Tongue (tissue), 2 donors: ENCODE data around the gene THSD4. TPM values are rescaled to one million over a fixed set of nuclear protein-coding genes. Genes with fewer than 3 reads are reported as not detected.

Source experiments
- DNase-seq: peaks from one replicate; pipeline ENCODE4 v3.0.0-alpha.2; 2015
- total RNA-seq: library from RNA; depleted of rRNA; stranded (reverse); fragments of >200 nt; gene quantifications from one replicate; pipeline ENCODE4 v1.2.3, GENCODE V29; 2014

THSD4 gene
- total RNA-seq, 1 donor from 2014 or later: 43.2 TPM

DNA sequence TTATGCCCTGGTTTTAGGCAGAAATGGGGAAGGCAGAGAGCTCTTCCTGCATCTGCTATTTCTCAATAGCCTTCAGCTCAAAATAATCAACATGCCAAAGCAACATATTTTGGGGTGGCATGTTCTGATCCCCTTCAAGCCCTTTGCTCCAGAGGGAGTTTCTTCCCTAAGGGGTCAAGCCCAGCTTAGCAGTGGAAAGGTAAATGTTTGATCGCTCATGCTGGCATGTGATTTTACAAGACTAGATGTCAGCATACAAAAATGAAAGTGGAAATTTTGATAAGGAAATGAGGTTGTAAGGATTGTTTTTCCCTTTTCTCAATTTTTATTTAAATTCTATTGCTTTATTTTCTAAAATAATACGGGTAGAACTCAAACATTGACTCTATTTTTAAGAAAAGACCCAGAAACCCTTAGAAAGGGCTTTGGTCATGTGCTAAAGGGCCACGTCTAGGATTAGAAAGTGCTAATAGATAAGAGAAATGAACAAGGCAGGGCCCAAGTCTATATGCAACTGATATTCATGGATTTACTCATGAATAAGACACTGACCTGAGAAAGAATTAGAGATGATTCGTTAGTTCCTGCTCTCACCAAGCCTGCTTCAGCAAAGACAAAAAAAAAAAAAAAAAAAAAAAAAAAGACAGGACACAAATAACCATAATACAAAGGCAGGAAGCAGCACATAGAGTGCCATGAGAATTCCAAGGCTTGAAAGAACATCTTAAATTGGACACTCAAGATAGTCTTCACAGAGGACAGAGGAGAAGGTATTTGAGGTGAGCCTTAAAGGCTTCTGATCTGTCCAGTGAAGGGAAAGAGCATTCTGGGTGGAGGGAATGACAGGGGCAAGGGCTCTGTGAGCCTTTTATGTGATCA, 640.1 kb downstream of the THSD4 start:
- no peak for DNase-seq

DNA sequence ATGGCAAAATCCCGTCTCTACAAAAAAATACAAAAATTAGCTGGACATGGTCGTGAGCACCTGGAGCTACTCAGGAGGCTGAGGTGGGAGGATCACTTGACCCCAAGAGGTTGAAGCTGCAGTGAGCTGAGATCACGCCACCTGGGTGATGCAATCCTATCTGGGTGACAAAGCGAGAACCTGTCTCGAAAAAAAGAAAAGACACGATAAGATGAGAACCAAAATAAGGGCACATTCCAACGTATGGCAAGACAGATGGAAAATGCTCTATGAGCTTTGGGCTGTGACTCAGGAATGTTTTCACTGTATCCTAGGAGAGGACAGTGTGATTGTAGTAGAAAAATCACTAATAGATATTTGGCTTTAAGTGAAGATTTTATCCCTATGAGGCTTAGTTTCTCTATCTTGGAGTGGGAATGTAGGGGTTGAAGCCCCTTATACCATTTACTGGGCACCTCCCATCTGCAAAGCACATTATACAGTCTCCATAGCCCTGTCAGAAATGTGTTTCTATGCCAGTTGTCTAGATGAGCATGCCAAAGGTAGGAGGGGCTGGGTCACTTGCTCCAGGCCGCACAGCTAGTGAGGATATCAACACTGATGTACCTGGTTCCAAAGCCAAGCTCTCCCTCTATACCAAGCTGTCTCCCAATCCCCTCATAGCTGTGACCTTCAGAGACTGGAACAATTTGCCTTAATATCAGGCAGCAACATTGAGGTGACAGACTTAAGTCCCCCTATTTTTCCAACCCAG, 641.5 kb downstream of the THSD4 start:
- DNase-seq: no peak

DNA sequence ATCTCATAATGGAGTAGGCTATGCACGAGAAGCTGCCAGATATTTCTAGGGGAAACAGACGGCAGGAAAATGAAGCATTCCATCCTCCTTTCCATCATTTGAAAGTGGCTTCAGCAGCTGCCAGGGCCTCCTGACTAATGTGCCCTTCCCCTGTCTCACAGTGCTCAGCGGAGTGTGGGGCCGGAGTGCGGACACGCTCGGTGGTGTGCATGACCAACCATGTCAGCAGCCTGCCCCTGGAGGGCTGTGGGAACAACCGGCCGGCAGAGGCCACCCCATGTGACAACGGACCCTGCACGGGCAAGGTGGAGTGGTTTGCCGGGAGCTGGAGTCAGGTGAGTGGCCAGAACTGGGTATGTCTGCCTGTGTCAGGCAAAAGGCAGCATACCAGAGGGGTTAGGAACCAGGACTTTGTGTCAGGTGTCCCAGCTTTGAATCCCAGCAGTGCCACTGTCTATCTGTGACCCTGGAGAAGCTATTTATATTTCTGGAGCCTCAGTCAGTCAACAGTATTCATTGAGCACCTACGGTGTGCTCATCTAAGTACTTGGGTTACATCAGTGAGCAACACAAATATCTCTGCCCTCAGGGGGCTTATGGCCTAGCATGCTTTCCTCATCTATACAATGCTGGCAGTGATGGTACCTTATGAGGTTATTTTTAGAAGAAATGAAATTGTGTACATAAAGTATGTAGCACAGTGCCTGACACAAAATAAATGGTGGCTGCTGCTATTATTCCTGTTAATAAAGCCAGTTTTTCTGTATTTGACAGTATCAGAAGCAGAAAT, 642.7 kb downstream of the THSD4 start:
- no peak for DNase-seq

DNA sequence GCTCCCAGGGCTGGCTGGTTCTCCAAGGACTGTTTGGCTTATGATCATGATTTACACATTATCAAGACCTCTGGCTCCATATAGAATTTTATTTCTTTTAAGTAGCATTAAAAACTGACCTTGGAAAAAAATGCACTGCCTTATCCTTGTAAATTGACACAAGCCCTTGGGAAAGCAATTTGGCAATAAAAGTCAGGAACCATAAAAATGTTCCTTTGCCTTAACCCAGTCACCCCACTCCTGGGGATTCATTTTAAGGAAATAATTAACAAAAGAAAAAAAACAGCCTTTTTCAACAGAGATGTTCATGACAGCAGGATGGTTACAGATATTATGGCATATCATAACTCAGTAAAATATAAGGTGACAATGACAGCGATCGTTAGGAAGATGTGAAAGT, 643.4 kb downstream of the THSD4 start:
- DNase-seq: no peak

- DNase-seq: no peak
Observed at GRCh38 chr15:71760852-71761251, 645.6 kb downstream of the THSD4 start.

DNA sequence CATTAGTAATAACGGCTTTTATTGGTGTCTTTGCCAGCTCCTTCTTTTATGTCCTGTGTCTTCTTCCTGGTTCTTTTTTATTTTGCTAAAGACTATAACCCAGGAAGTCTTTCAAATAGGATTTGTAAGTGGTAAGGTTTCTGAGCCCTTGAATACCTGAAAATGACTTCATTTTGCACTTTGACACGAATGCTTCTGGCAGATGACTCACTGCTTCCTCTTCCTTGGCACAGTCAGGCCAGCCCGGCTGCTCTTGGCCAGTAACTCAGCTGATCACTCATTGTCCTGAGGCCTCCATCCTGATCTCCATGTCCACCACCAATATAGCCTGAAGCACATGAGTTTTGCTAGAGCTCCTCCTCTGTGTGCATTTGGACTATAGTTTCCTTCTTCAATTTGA, 646.4 kb downstream of the THSD4 start:
- no peak for DNase-seq

- DNase-seq: no peak
Observed at GRCh38 chr15:71768184-71768583, 652.9 kb downstream of the THSD4 start.

DNA sequence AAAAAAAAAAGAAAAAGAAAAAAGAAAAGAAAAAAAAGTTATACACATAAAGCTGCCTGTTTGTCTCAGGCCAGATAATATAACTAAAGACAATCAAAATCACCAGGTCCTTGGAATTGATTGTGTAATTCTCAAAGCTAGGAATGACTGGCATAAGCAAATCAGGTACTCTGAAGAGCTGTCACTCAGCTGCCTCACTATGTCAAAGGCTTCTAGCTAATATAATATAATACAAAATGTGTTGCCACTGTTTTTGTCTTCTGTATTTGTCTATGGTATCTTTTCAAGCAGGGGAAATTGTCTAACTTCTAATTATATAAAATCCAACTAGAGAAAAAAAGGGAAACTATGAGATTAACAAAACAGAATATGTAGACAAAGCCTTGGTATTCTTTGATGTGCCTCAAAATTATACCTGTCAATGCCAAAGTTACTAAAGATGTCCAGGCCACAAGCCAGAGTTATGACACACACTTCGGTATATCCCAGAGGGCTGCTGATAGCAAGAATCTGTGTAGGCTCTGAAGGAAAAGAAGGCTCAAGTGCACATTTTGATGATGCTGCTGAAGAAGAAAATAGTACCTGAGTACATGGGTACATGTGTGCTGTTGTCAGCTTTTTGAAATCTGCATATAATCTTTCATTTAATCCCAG, 658.1 kb downstream of the THSD4 start:
- no peak for DNase-seq

DNA sequence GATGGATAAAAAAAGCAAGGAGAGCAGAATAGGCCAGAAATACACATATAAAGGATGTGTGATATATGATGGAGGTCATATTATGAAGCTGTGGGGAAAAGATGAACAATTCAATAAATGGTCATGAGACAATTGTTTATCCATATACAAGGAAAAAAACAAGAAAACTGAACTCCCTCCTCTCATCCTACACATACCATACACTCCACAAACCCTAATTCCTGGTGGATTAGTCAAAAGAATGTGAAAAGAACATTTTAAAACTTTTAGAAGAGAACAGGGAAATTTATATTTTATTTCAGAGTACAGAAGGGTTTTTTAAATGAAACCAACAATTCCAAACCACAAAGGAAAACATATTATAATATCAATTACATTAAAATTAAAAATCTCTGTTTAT, 660.6 kb downstream of the THSD4 start:
- no peak for DNase-seq

DNA sequence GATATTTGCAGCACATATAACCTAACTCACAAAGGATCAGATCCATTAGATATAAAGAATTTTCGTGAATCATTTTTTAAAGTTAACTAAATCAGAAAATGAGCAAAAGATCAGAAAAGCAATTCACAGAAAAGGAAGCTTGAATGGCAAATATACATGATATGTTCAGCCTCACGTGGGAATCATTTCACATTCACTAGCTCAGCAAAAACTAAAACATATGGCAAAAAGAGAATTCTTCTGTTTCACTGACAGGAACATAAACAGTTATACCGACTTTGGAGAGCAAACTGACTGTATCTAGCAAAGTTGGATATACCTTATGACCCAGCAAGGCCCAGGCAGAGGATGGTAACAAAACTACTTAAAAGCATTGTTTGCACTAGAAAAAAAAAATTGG, 661.0 kb downstream of the THSD4 start:
- DNase-seq: no peak

- DNase-seq: no peak
Observed at GRCh38 chr15:71777216-71777943, 662.1 kb downstream of the THSD4 start.

- no peak for DNase-seq
Observed at GRCh38 chr15:71779073-71779797, 664.0 kb downstream of the THSD4 start.

GRCh38 chr15:71780115-71780976, 665.1 kb downstream of the THSD4 start:
- DNase-seq: peak; percentile 65

DNA sequence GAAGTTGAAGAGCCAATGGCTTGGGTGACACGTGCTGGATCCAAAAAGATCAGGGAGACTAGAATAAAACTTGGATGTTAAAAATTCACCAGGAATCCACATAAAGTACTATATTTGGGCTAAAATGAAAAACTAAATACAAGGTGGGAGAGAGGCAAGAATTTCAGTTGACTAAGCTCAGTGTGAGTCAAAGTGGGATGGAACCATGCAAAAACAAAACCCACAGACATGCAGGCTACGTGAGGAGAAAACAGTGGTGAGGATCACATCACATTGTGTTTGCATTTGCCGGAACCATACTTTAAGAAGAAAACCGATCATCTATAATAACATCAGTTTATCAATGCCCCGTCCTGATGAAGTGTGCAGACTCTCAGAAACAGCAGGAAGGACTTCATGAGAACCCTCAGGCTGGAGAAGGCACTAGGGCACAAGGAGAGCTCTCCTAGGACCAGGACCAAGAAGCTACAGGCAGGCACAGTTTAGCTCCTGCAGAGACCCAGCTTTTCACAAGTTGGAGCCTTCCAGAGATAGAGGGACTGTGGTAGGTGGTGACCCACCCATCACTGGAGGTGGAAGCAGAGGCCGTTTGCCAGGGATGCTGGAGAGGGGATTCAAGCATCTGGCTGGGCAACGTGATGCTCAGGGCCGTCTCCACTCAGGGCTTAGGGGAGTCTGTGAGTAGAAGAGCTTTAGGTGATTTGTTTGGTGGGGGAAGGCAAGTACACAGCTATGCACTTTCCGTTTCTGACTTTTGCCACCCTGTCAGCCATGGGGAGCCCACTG, 666.1 kb downstream of the THSD4 start:
- no peak for DNase-seq

DNA sequence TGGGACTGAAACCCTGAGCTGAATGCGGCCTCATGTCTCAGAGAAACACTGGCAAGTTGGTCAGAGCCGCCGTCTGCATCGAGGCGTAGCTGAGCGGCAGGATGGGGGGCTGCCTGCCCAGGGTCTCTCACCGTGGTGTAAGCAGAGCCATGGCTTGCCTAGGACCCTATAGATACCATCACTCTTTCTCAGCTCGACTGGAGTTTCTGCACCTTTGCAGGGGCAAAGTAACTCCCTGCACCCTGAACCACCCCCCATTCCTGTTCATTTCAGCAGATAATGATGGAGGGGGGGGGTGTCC, 666.6 kb downstream of the THSD4 start:
- DNase-seq: no peak

DNA sequence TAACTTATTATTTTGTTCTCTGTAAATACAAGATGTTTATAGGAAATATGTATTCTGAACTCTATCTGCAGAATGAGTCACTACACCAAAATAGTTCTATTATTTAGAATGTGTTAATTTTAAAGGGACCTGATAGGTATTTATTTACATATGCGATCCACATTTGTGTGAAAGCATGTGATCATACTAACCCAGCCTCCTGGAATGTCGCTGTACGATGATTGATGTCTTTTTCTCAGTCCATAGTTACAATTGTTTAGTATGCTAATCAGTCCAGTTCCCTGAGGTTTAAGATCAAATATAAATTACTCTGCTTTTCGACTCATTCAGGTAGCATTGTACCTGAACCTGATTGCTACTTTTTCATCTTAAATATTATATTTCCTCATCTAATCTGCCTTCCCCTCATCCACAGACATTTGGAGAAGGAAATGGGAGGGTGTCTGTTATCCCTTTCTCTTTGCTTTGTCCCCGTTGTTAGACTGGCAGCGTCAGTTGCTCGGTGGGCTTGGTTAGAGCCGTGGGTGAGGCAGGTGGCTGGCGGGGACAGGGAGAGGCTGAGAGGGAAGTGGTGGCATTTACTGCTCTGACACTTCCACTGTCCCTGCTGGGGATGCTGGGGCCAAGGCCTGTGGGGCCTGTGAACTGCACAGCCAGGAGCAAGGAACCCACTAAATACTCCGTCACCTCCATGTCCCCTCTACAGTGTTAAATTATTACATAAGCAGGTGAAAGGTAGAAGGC, 667.3 kb downstream of the THSD4 start:
- peak; percentile 41 for DNase-seq

DNA sequence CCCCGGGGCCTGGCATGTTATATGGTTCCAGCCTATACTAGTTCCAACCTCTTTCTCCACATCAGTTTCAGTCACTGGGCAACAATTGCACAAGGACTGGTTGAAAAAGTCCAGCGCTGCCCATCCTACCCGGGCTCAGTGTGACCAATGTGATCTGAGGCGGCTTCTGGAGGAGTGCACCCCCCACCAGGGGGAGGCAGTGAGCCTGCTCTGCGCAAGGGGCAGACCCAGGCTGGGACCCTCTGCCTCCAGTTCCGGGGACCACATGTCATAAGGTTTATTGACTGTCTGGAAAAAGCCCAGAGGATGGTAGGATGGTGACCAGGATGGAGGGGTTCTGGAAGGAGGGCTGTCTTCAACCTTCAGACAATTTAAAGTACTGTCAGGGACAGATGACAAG, 669.4 kb downstream of the THSD4 start:
- DNase-seq: no peak

- no peak for DNase-seq
Observed at GRCh38 chr15:71785996-71786395, 670.7 kb downstream of the THSD4 start.
